Loucy (cell line): Measurements from ENCODE around the gene C14orf180.

Experiments used
- CTCF ChIP-seq: fragments of 200-600 bp; sonication (generic); conservative IDR thresholded peaks from 2 replicates; pipeline ENCODE4 v1.5.1; 2014; ENCODE audit warnings: mild to moderate bottlenecking, antibody characterized with exemption, low read length
- EZH2phosphoT487 ChIP-seq: fragments of 200-600 bp; IDR thresholded peaks from 2 replicates; pipeline ENCODE4 v1.6.1; 2018; ENCODE audit warnings: antibody characterized with exemption, mild to moderate bottlenecking, moderate library complexity, borderline replicate concordance

GRCh38 chr14:104572024-104572626 lies 7.4 kb upstream of the C14orf180 start:
- TF ChIP-seq CTCF (no peak), EZH2phosphoT487 (no peak)
